Activated T-cell treated with anti-CD3 and anti-CD28 coated beads for 1 hour (primary cell): ENCODE results near the gene FADS1.

Source experiments
- DNase-seq: peaks from one replicate; pipeline ENCODE4 v3.0.0-alpha.2; 2020; ENCODE audit warnings: low read depth

The FADS1 gene

DNA sequence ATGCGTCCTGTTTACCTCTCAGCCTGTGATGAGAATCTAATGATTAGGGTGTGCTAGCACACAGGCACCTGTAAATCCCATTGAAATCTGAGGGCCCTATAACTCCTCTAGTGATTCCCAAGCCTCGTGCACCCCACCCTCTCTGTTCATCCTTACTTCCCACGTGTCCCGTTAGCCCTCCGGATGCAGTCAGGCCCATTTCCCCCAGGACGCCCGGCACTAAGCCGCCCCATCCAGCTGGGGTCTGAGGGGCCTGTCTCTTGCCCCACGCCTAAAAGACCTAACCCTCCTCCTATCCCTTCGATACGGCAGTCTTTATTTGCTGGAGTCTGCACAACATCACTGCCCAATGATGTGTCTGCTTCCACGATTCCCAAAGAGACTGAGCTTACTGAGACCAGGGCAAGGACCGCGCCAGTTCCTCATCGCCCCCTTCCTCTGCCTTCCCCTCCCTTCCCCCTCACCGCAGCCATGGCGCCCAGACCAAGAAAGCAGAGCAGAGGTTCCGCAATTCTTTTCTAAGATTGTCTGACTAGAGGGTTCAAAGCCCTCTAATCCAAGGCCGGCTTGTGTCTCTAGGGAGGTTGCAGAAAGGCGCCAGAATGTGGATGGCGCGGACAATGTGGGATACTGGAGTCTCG is 10.2 kb upstream of the FADS1 start:
- no peak for DNase-seq

DNA sequence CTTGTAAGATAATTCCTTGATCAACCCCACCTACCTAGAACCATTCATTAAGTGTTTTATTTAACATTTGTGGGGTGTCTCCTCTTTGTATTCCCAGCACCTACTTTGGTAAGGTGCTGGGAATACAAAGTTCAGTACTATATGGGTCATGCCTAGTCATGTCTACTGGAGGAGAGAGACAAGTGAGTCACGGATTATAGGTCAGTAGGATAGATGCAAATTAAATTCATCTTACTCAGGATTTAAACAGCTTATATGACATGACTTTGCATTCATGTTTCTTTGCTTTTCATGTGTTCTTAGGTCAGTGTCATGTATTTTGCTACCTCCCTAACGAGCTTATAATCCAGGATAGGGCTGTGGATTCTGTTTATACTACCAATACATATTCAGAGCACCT is 3.4 kb upstream of the FADS1 start:
- DNase-seq: no peak

DNA sequence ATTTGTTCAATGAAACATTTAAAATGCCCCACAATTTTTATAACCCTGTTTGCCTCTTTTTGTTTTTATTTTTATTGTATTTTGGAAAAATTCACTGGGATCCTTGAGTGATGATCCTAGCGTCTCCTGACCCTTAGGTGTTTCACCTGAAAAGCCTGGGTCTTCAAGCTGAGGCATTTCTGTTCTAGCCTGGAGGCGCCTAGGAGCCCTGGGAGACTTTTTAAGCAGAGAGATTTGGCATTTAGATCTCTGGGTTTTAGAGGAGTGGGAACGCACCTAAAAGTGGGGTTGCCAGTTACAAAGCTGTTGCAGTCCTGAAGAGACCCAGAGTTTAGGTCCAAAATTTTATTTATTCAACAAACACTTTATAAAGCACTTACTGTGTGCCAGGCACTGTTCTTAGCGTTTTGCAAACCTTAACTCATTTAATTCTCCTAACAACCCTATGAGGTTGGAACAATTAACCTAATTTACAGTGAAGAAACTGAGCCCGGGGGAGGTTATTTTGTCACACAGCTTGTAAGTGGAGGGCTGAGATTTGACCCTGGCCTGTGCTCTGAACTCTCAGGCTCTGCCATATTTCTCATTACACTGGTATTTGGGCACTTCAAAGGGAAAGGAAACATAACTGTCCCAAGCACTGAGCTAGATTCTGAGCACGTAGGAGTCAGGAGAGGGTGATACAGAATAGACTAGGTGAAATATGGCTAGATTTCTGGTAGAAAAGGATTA is 834 bp upstream of the FADS1 start:
- no peak for DNase-seq

DNA sequence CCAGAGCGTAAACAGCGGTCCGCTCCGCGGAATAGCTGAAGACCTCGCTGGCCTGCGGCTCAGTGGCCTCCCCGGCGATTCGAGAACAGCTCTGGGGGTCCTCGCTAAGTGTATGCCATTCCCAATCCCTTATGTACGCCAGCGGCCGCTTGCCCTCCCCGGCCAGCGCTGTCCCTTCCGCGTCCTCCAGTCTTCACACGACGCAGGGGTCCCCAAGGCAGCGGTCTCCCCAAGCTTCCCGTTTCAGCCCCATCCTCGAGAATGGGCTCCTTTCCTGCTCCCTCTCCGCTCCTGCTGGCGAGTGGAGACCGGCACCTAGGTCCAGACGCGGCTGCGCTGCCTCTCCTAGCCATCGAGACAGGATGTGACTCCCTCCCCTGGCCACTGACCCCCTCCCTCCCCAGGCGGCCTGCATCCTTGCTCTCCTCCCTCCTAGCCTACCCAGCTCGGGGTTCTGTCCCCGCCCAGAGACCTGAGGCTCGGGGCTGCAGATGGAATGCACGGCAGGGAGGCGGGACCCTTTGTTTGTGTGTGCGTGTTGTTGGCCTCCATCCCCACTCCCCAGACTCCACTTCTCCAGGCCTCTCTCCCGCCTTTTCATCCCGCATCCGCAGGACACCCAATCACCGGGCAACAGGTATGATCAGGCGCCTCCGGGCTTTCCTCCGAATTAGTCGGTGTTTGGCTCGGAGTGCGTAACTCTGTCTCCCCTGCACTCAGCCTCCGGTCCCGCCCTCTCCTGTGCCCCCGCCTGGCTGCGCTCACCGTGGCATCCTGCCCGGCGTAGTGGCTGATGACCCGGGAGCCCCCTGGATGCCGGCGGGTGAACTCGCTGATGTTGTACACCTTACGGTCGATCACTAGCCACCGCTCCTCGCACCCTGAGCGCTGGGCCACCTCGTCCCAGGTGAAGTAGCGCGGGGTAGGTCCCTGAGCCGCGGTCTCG is 740 bp downstream of the FADS1 start:
- DNase-seq: peak; percentile 34

DNA sequence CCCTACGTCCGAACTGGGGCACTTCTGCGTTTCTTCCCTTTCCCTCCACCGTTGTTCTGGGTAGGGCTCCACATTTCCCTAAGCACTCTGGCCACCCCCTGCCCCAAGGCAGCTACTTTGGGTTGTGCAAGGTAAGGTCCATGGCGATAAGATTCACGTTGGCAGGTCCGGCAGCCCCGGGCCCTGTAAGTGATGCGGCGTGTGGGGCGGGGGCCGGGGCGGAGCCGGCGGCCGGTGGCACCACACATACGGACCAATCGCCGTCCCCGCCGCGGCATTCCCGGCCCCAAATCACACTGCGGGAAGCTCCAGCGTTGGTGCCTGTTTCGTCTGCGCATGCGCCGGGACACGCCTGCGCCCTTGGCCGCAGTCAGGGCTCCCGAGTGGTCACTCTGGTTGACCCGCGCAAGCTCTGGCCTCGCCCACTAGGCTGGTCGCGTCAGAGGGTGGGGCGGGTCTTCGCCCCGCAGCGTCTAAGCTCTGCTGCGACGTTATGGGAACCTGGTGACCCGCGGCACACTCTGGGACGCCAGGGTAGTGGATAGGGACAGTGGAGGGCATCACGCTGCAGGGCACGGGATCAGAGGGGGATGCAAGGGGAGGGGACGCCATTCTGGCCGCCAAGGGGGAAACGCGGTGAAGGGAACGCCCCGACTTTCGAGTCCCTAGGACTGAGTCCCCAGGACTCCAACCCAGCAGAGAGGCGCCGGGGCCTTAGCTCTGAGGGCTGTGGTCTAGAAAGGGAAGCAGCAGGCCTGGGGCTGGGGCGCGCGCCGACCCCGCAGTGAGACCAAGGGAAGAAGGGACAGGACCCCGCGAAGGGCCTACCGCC is 1.6 kb downstream of the FADS1 start:
- DNase-seq: peak; percentile 23

DNA sequence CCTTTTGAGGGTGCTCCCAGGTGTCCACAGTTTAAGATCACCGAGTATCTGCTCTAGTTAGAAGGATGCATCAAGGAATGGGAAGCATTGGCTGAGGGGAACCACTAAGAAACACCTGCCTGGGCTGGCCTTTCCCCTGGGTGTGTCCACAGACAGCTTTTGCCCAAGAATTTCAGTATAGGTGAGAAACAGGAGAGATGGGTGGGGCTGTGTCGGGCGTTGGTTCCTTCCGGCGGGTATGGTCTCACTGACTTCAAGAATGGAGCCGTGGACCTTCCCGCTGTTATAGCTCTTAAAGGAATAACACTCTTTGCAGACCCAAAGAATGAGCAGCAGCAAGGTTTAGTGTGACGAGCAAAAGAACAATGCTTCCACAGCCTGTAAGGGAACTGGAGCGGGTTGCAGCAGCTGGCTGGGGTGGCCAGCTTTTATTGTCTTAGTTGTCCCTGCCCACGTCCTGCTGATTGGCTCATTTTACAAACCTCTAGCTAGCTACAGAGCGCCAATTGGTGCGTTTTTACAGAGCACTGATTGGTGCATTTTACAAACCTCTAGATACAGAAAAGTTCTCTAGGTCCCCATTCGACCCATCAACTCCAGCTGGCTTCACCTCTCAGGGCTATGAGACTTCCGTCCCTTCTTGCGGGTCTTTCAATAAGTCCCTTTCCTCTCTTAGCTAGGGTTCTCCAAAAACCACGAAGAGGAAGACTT is 2.4 kb downstream of the FADS1 start:
- no peak for DNase-seq

DNA sequence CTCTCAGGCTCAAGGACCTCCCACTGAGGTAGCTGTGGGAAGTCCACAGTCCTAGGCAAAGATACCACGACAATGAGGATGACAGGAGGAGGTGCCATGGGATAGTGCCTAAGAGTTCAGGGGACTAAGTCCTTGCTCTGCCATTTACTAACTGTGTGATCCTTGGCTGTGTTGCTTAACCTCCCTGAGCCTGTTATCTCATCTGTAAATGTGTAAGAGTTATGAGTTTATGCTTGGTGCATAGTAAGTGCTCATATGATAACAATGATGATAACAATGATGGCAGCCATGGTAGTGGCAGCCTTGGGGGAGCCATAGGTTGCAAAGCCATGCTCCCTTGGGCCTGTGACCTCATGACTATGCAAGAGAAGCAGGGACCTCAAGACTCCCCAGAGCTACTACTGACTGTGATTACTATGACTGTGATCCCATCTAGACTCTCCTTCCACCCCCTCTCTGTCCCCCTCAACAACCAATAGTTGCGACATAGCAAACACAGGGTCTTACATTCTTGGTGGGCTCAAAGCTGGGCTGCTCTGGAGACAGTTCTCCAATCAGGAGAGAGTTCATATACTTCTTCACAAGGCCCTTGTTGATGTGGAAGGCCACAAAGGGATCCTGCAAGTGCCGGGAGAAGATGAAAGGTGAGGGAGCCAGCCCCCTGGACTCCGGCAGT is 3.9 kb downstream of the FADS1 start:
- no peak for DNase-seq

DNA sequence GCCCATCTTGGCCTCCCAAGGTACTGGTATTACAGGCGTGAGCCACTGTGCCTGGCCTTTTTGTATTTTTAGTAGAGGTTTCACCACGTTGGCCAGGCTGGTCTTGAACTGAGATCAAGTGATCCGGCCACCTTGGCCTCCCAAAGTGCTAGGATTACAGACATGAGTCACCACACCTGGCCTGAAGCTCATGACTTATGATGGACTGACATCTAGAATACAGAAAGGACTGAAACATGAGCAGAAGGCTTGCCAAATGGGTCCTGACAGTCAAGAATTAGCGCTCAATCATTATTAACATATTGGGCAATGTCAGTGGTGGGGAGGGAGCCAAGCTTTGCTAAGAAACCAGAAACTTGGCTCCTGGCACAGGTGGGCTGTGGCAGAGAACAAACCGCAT is 5.0 kb downstream of the FADS1 start:
- DNase-seq: no peak

DNA sequence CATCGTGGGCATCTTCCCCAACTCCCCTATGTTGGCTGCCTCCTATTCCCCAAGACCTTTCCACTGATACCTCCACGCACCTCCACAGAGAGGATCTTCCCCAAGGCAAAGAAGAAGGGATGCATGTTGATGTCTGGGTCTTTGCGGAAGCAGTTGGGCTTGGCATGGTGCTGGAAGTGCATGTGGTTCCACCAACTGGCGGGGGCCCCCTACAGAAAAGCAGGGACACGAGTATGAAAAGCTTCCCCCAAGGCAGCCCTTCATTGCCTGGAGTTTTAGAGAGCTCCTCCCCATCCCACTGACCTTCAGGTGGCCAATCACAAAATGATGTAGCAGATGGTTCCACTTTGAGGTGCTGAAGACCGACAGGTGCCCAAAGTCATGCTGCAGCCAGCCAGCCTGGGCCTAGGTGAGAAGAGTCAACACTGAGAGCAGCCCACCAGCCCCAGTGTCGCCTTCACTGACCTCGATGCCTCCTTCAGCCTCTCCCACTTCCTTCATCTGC is 6.1 kb downstream of the FADS1 start:
- DNase-seq: no peak

DNA sequence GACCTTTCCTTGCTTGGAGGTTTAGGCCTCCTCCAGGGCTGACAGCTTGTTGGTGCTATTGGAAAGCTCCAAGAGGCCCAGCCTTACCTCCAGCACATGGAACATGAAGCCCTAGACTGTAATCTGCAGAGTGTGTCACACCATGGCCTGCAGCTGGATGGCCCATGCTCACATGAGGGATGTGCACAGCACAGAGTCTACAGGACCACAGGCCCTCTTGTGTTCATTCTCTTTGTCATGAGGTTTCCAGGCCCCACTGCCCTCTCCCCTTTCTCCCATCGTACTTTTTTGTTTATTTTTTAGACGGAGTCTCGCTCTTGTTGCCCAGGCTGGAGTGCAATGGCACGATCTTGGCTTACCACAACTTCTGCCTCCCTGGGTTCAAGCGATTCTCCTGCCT is 10.0 kb downstream of the FADS1 start:
- DNase-seq: no peak

DNA sequence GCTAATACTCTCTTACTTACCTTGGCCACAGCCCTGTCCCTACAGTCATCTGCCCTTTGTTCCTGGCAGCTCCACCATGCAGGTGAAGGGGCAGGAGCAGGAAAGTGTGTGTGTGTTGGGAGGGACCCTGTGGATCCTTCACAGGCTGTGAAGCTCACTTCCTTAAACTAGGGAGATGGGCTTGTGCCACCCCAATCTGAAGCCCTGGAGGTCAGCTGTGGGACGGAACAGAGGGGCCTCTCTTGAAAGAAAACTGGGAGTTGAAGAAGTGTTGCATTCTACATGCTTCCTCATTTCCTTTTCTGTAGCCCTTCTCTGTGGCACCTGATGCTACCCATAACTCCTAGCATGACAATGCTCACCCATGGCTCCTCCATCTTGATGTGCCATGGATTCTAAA is 11.7 kb downstream of the FADS1 start:
- DNase-seq: no peak

DNA sequence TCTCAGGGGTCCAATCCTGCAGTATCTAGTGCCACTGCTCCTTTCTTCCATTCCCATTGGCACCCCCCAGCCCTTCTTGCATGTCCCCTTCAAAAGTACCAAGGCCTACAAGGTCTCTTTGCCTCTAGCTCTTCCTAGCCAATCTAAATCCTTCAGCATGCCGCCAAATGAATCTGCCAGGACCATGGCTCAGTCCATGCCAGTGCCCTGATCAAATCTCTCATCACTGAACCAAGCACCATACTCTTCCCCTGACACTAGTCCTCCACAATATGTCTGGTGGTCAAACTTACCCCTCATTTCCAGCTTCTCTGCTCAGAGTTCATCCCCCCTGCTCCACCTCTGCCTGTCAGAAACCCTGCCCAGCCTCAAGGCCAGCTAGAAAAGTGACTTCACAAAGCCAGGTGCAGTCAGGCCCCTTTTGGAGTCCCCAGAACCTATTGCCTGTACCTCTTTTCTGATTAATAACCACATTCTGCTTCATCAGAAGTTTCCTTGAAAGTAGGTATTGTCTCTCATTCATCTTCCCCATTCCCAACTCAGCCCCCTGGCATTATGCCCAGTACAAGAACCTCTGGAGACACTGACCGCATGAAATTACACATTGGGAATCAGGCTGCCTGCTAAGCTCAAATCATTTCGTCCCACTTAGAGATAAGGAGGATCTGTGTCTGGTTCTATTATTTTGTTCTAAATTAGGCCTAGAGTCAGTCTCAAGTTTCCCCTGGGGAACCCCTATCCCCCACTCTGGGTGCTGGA is 12.7 kb downstream of the FADS1 start:
- no peak for DNase-seq

DNA sequence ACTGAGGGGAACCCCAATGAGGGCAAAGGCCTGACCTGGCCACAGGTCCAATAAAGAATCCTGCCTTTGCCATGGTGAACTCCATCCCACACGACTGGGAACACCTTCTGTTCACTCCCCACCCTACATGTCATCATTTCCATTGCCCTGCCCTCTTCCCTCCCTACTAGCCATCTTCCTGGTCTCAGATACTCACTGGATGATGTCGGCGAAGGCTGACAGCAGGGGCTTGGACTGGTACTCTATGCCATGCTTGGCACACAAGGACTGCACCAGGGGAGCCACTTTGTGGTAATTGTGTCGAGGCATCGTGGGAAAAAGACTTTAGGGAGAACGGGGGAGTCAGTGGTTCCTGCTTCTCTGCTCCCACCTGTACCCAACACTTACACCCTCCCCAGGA is 14.2 kb downstream of the FADS1 start:
- DNase-seq: no peak

DNA sequence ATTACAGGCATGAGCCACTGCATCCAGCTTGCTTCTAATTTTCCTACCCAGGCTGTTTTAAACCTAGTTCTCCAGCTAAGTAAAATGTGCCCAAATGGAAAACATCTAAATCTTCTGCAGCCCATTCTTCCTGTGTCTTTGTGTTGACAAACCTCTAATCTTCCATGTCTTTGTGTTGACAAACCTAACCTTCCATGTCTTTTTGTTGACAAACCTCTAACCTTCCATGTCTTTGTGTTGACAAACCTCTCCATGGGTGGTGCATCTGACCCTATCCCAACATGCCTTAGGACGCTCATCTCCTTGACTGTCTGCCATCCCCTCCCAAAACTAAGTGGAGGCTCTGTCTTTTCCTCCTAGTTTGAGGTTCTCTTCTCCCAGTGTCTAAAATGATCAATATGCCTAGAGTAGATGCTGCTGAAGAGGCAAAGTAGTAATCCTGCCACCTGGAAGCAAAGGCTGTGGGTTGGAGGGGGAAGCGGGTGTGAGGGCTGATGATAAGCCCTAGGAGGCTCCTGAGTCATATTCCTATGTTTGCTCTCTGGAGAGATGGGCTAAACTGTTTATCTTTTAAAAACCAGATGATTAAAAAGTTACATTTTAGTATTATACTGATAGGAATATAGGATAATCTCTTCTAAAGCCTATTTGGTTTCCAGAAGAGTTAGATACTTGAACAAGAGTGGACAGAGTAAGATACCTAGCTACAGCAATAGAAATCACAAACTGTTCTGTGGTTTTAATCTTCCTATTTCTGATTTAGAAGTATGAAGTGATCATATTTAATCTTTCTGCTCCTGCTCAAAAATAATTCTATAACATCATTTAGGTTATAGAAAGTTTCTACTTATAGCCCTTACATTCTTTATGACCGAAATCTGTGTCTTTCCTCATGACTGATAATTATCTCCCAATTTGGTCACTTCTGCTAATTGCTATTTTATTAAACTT is 16.2 kb downstream of the FADS1 start:
- no peak for DNase-seq

DNA sequence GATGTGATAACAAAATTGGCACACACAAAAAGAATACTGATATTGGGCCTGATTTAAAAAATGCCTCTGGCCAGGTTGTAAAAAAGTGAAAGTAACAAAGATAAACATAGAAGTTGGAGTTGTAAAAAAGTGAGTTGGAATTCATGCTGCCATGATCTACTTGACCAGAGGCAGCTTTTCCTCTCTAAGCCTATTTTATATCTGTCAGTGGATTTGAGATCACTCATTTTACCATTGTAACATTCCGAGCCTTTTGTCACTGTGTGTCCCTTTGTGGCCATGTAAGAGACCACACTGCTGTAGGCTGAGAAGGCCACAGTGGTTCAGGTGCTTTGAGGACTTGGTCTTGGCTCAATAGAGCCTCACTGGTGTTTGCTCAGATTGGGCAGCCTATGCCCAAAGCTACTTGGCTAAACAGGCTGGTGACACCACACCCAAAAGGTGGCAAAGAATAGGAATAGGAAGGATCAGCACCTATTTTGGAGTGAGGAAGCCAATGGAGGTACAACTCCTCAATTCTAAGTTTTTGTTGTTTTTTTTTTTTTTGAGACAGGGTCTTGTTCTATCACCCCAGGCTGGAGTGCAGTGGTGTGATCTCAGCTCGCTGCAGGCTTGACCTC is 17.0 kb downstream of the FADS1 start:
- DNase-seq: no peak

DNA sequence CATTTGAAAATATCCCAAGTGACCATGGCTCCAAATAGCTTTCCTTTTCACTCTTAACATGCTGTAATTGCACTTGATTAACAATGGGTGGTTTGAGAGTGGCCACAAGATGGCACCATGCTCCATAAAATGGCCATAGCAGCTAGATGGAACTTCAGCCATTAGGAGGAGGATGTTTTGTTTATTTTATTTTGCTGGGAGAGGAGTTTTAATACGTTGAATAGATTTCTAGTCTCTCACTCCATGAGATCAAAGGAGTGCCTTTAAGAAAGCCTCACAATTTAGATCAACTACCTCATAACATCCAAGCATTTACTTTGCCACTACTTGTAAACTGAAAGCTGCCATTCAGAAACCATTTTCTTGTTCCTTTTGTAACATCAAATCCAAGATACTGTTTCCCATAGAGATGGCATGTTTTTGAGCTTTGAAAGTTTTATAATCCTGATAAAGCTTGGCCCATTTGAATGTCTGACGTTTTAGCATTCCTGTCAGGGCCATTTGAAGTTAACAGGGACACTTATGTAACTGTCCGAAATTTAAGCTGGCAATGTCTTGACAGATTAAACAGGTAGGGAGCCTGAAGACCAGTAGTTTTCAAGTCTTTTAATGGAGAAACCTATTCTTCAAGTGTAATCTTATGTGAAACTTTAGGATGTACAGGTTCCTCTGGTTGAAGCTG is 19.4 kb downstream of the FADS1 start:
- peak; percentile 67 for DNase-seq

DNA sequence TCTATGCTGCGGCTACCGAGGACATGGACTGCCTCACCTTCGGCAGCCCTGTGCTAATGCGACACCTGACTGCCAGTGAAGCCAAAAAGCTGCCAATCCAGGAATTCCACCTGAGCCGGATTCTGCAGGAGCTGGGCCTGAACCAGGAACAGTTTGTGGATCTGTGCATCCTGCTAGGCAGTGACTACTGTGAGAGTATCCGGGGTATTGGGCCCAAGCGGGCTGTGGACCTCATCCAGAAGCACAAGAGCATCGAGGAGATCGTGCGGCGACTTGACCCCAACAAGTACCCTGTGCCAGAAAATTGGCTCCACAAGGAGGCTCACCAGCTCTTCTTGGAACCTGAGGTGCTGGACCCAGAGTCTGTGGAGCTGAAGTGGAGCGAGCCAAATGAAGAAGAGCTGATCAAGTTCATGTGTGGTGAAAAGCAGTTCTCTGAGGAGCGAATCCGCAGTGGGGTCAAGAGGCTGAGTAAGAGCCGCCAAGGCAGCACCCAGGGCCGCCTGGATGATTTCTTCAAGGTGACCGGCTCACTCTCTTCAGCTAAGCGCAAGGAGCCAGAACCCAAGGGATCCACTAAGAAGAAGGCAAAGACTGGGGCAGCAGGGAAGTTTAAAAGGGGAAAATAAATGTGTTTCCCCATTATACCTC is 20.8 kb downstream of the FADS1 start:
- no peak for DNase-seq
